ENCODE results near the gene MYO18A. TPM values are rescaled to one million over a fixed set of nuclear protein-coding genes. Genes with fewer than 3 reads are reported as not detected.

The MYO18A gene
- total RNA-seq, 4 donors from 2014 or later, result 14.5 to 72.3 (median 50.8) TPM

GRCh38 chr17:29177541-29177870 is 2.7 kb downstream of the MYO18A start:
- no peak for TF ChIP-seq CTCF (IDR thresholded peaks at IDR 0.05; ENCODE audit: low read depth)

- TF ChIP-seq CTCF (IDR thresholded peaks at IDR 0.05; ENCODE audit: low read depth), result no peak
Observed at GRCh38 chr17:29176558-29177351, 3.4 kb downstream of the MYO18A start.

GRCh38 chr17:29175349-29175748 is 4.8 kb downstream of the MYO18A start:
- no peak for TF ChIP-seq CTCF (IDR thresholded peaks at IDR 0.05; ENCODE audit: low read depth)

- TF ChIP-seq CTCF (IDR thresholded peaks at IDR 0.05; ENCODE audit: low read depth), result no peak
Observed at GRCh38 chr17:29172589-29172988, 7.6 kb downstream of the MYO18A start.

GRCh38 chr17:29170682-29171081 is 9.5 kb downstream of the MYO18A start:
- TF ChIP-seq CTCF (IDR thresholded peaks at IDR 0.05; ENCODE audit: low read depth), result no peak

GRCh38 chr17:29169806-29170591 is 10.2 kb downstream of the MYO18A start:
- TF ChIP-seq CTCF (IDR thresholded peaks at IDR 0.05; ENCODE audit: low read depth), result no peak

GRCh38 chr17:29168079-29168758 is 12.0 kb downstream of the MYO18A start:
- TF ChIP-seq CTCF (IDR thresholded peaks at IDR 0.05; ENCODE audit: low read depth), result no peak

All from subcutaneous adipose tissue (tissue), 4 donors.